ENCODE results near the gene BLOC1S6. TPM values are rescaled to one million over a fixed set of nuclear protein-coding genes. Genes with fewer than 3 reads are reported as not detected.

The BLOC1S6 gene, protein sequence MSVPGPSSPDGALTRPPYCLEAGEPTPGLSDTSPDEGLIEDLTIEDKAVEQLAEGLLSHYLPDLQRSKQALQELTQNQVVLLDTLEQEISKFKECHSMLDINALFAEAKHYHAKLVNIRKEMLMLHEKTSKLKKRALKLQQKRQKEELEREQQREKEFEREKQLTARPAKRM
- total RNA-seq (10 to 100 TPM; 24.8 to 33.9 (median 28.5) TPM), polyA plus RNA-seq (10 to 100 TPM in 1 of 2 donors, 1 to 10 TPM in 1; 8.6 to 11.0 TPM)
- long read RNA-seq, donor 1, full-length matches to known transcripts = 17 of 20 reads
- long read RNA-seq, donor 1, partial matches to known transcripts = 1 of 20 reads
- long read RNA-seq, donor 1, other reads (novel, unspliced or antisense) = 2 of 20 reads
- long read RNA-seq, donor 2, full-length matches to known transcripts = 24 of 24 reads
- long read RNA-seq, donor 2, partial matches to known transcripts = 0 of 24 reads
- long read RNA-seq, donor 2, other reads (novel, unspliced or antisense) = 0 of 24 reads
- long read RNA-seq, donor 3, full-length matches to known transcripts = 44 of 55 reads
- long read RNA-seq, donor 3, partial matches to known transcripts = 7 of 55 reads
- long read RNA-seq, donor 3, other reads (novel, unspliced or antisense) = 4 of 55 reads

- Histone ChIP-seq H3K27ac (peak within 1 kb of the TSS; percentile 95 to 99 (median 97)), H3K27me3 (peaks cover 0 to under 1% (median 0%) of the 10 kb centered on the region in 7 donors), H3K36me3 (peaks cover 0 to 6% (median 0%) of the 10 kb centered on the region in 9 donors), H3K9me3 (no peaks in the 10 kb centered on the region), H3K4me3 (peak within 1 kb of the TSS; percentile 72 to 99 (median 80)), H3K4me1 (peaks cover 10 to 64% (median 49%) of the 10 kb centered on the region in 9 donors)
- DNase-seq (peak; percentile 87 to 94), ATAC-seq (peak; percentile 90 to 96 (median 94))
- peak in 1 of 9 donors; percentile 13 for TF ChIP-seq CTCF (IDR thresholded peaks at IDR 0.05)
- WGBS, 2 donors = 0 to 1% methylated on average over 62 of the region's 62 CpGs
- intact Hi-C loops (cut with DNase I) = loop anchor here in 7 of 10 donors (1.0 to 10.0 kb wide), 7 partner anchors 48 to 185 kb away; partner anchors contain the start of genes SLC30A4 (in 7 of the 7) and SQOR (in 2 of the 7)
These were observed at the start of gene BLOC1S6 for GRCh38 chr15:45587095-45587862. Gene BLOC1S6 (plus strand): TSS chr15:45587379. CDS start chr15:45587444, 65 bp downstream.

GRCh38 chr15:45539680-45540079 is 47.5 kb upstream of the BLOC1S6 start:
- no peak for DNase-seq
- H3K4me3 ChIP-seq = no peak overlapping the region
- H3K27me3 ChIP-seq = no peaks in the 10 kb centered on the region
- H3K27ac ChIP-seq = no peak overlapping the region
- ATAC-seq = no peak
- intact Hi-C loops (cut with DNase I) = loop anchor here in 1 of 10 donors (10.0 kb wide), 1 partner anchor 65 kb away; no protein-coding TSS in a partner anchor
- H3K36me3 ChIP-seq = no peaks in the 10 kb centered on the region
- 95% methylated on average over 3 of the region's 3 CpGs for WGBS, 2 donors
- no peaks in the 10 kb centered on the region for H3K4me1 ChIP-seq
- H3K9me3 ChIP-seq = no peaks in the 10 kb centered on the region
- TF ChIP-seq CTCF (IDR thresholded peaks at IDR 0.05) = no peak

GRCh38 chr15:45540531-45540930 is 46.6 kb upstream of the BLOC1S6 start:
- intact Hi-C loops (cut with DNase I) = no loop called here
- Histone ChIP-seq H3K36me3 (no peaks in the 10 kb centered on the region), H3K27ac (no peak overlapping the region), H3K27me3 (no peaks in the 10 kb centered on the region), H3K9me3 (no peaks in the 10 kb centered on the region), H3K4me1 (no peaks in the 10 kb centered on the region), H3K4me3 (no peak overlapping the region)
- no peak for TF ChIP-seq CTCF (IDR thresholded peaks at IDR 0.05)
- ATAC-seq = no peak
- WGBS, 2 donors = 82 to 88% methylated on average over 1 of the region's 1 CpG
- DNase-seq = no peak

- no peaks in the 10 kb centered on the region for H3K36me3 ChIP-seq
- no peaks in the 10 kb centered on the region for H3K9me3 ChIP-seq
- intact Hi-C loops (cut with DNase I) = no loop called here
- WGBS, 2 donors = 85 to 86% methylated on average over 3 of the region's 3 CpGs
- ATAC-seq = no peak
- no peaks in the 10 kb centered on the region for H3K27me3 ChIP-seq
- no peak for TF ChIP-seq CTCF (IDR thresholded peaks at IDR 0.05)
- DNase-seq = no peak
- H3K27ac ChIP-seq = no peak overlapping the region
- no peak overlapping the region for H3K4me3 ChIP-seq
- no peaks in the 10 kb centered on the region for H3K4me1 ChIP-seq
These were observed 44.1 kb upstream of the BLOC1S6 start for GRCh38 chr15:45543051-45543450.

All from heart right ventricle (tissue), 16 donors.